HEK293 (cell line): Measurements from ENCODE around the gene ADRB1.
A peak's percentile ranks its signal among the peaks of the same experiment; 100 is the strongest.

ENCODE experiments used
- CTCF ChIA-PET: fragments of 350-600 bp; formaldehyde crosslinking; extraction: SDS; loops from one replicate; lab custom pipeline; 2021; ENCODE audit warnings: antibody characterized with exemption; lab: Yijun Ruan, JAX
- POLR2A ChIA-PET: fragments of 300-600 bp; formaldehyde crosslinking; extraction: SDS; loops from one replicate; lab custom pipeline; 2020; ENCODE audit warnings: antibody characterized with exemption, inconsistent platforms; lab: Yijun Ruan, JAX
- H3K27ac ChIP-seq: fragments of 200-500 bp; sonication (Bioruptor generic); 2 replicates; pipeline ENCODE4 v1.5.1; 2014; ENCODE audit warnings: low read depth, low read length, control low read depth, inconsistent platforms; ENCODE audit errors: extremely low read depth
- H3K36me3 ChIP-seq, 2 experiments: fragments of 200-500 bp in 1 of 2; sonication (Bioruptor generic) in 1 of 2; 1 replicate in 1 of 2; 2 replicates in 1 of 2; pipeline ENCODE4 v1.5.1; 2014 to 2017; ENCODE audit warnings: inconsistent platforms in 2 of 2, low read length in 2 of 2; ENCODE audit not compliant: control insufficient read depth in 2 of 2, insufficient read depth in 1 of 2
- H3K4me1 ChIP-seq: fragments of 200-500 bp; sonication (Bioruptor generic); 2 replicates; pipeline ENCODE4 v1.5.1; 2014; ENCODE audit warnings: mild to moderate bottlenecking, low read length, inconsistent platforms; ENCODE audit not compliant: control insufficient read depth, insufficient read depth
- H3K4me3 ChIP-seq: 2 replicates; pipeline ENCODE4 v1.5.1; 2011; ENCODE audit warnings: low read depth, mild to moderate bottlenecking, control low read depth, low read length, moderate library complexity
- H3K9me3 ChIP-seq: fragments of 200-500 bp; sonication (Bioruptor generic); 2 replicates; pipeline ENCODE4 v1.5.1; 2014; ENCODE audit warnings: low read depth, low read length, inconsistent platforms; ENCODE audit not compliant: control insufficient read depth, insufficient read depth
- KLF8 ChIP-seq: fragments of 450-650 bp; formaldehyde crosslinking; IDR thresholded peaks from 2 replicates; pipeline ENCODE4 v1.5.1; 2016; ENCODE audit warnings: missing biosample characterization, missing genetic modification characterization
- MYNN ChIP-seq: fragments of 450-650 bp; formaldehyde crosslinking; IDR thresholded peaks from 2 replicates; pipeline ENCODE4 v1.5.1; 2016; ENCODE audit warnings: missing biosample characterization, missing genetic modification characterization, borderline replicate concordance
- REST ChIP-seq: fragments of 450-650 bp; formaldehyde crosslinking; IDR thresholded peaks from 2 replicates; pipeline ENCODE4 v1.5.1; 2016; ENCODE audit warnings: missing biosample characterization, missing genetic modification characterization
- SP3 ChIP-seq: fragments of 450-650 bp; formaldehyde crosslinking; IDR thresholded peaks from 2 replicates; pipeline ENCODE4 v1.5.1; 2016; ENCODE audit warnings: missing biosample characterization, missing genetic modification characterization
- ZFP3 ChIP-seq: fragments of 450-650 bp; formaldehyde crosslinking; IDR thresholded peaks from 2 replicates; pipeline ENCODE4 v1.5.1; 2016; ENCODE audit warnings: low read depth, missing biosample characterization, missing genetic modification characterization
- ZFP37 ChIP-seq: fragments of 450-650 bp; formaldehyde crosslinking; IDR thresholded peaks from 2 replicates; pipeline ENCODE4 v1.5.1; 2016; ENCODE audit warnings: missing biosample characterization, missing genetic modification characterization
- ZNF19 ChIP-seq: fragments of 450-650 bp; formaldehyde crosslinking; IDR thresholded peaks from 2 replicates; pipeline ENCODE4; 2016; ENCODE audit warnings: missing biosample characterization, missing genetic modification characterization, low read depth
- ZNF266 ChIP-seq: fragments of 450-650 bp; formaldehyde crosslinking; IDR thresholded peaks from 2 replicates; pipeline ENCODE4 v1.5.1; 2016; ENCODE audit warnings: missing biosample characterization, missing genetic modification characterization, low read depth
- ZNF341 ChIP-seq: fragments of 450-650 bp; formaldehyde crosslinking; IDR thresholded peaks from 2 replicates; pipeline ENCODE4; 2016; ENCODE audit warnings: low read depth, missing biosample characterization, missing genetic modification characterization
- ZNF514 ChIP-seq: fragments of 450-650 bp; formaldehyde crosslinking; IDR thresholded peaks from 2 replicates; pipeline ENCODE4 v1.5.1; 2016; ENCODE audit warnings: missing biosample characterization, missing genetic modification characterization
- ZNF544 ChIP-seq: fragments of 450-650 bp; formaldehyde crosslinking; IDR thresholded peaks from 2 replicates; pipeline ENCODE4 v1.5.0; 2017; ENCODE audit warnings: missing biosample characterization, missing genetic modification characterization
- ZNF610 ChIP-seq: fragments of 450-650 bp; formaldehyde crosslinking; IDR thresholded peaks from 2 replicates; pipeline ENCODE4 v1.5.1; 2016; ENCODE audit warnings: missing biosample characterization, missing genetic modification characterization, borderline replicate concordance
- ZNF623 ChIP-seq: fragments of 450-650 bp; formaldehyde crosslinking; IDR thresholded peaks from 2 replicates; pipeline ENCODE4 v1.5.1; 2016; ENCODE audit warnings: missing biosample characterization, missing genetic modification characterization
- ZNF692 ChIP-seq: fragments of 450-650 bp; formaldehyde crosslinking; IDR thresholded peaks from 2 replicates; pipeline ENCODE4 v1.5.1; 2016; ENCODE audit warnings: missing biosample characterization, missing genetic modification characterization
- ZNF707 ChIP-seq: fragments of 450-650 bp; formaldehyde crosslinking; IDR thresholded peaks from 2 replicates; pipeline ENCODE4 v1.5.1; 2016; ENCODE audit warnings: missing biosample characterization, missing genetic modification characterization
- ZNF785 ChIP-seq: fragments of 450-650 bp; formaldehyde crosslinking; IDR thresholded peaks from 2 replicates; pipeline ENCODE4 v1.5.1; 2016; ENCODE audit warnings: missing biosample characterization, missing genetic modification characterization
- TF ChIP-seq, protein P1 (sequence below): fragments of 450-650 bp; formaldehyde crosslinking; IDR thresholded peaks from 2 replicates; pipeline ENCODE4 v1.5.1; 2016; ENCODE audit warnings: missing biosample characterization, missing genetic modification characterization
- TF ChIP-seq, protein P2 (sequence below): fragments of 450-650 bp; formaldehyde crosslinking; IDR thresholded peaks from 2 replicates; pipeline ENCODE4 v1.5.1; 2016; ENCODE audit warnings: missing biosample characterization, missing genetic modification characterization
- TF ChIP-seq, protein P3 (sequence below): fragments of 450-650 bp; formaldehyde crosslinking; IDR thresholded peaks from 2 replicates; pipeline ENCODE4 v1.5.1; 2017; ENCODE audit warnings: missing biosample characterization, missing genetic modification characterization
- TF ChIP-seq, protein P4 (sequence below): fragments of 450-650 bp; formaldehyde crosslinking; IDR thresholded peaks from 2 replicates; pipeline ENCODE4 v1.5.1; 2016; ENCODE audit warnings: missing biosample characterization, missing genetic modification characterization
- TF ChIP-seq, protein P5 (sequence below): fragments of 450-650 bp; formaldehyde crosslinking; IDR thresholded peaks from 2 replicates; pipeline ENCODE4 v1.5.1; 2016; ENCODE audit warnings: missing biosample characterization, missing genetic modification characterization

ADRB1 gene

DNA sequence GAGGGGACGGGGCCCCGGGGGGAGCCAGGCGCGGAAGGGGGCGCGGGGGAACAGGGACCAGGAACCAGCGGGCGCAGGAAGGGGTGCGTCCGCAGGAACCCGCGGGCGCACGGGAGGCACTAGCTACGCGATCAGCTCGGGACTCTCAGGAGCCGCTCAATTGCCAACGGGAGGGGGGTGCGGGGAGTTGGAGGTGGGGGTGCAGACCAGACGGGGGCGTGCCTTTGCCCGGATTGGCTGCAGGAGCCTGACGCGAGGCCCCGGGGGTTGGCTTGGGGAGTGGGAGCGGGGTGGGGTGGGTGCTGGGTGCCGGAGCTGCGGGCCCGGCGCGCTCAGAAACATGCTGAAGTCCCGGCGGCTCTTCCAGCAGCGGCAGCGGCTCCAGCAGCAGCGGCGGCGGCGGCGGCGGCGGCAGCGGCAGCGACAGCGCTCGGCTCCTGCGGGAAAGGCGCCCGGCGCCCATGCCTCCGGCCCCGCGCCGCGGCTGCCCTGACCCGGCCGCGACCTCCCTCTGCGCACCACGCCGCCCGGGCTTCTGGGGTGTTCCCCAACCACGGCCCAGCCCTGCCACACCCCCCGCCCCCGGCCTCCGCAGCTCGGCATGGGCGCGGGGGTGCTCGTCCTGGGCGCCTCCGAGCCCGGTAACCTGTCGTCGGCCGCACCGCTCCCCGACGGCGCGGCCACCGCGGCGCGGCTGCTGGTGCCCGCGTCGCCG, at the start of gene ADRB1:
Gene ADRB1 (plus strand): TSS at position 335 of the 715 bp plus-strand sequence. CDS start 267 bp downstream, at position 602.
- Histone ChIP-seq H3K36me3 (no peaks in the 10 kb centered on the region), H3K9me3 (no peaks in the 10 kb centered on the region), H3K4me1 (0 out of 2 replicates have a peak, but pooled peaks cover 2% of the 10 kb centered on the region), H3K4me3 (peak within 1 kb of the TSS; percentile 40), H3K27ac (peak within 1 kb of the TSS; percentile 37; the same call in 1 of the 2 replicates)
- ChIA-PET POLR2A (interaction anchor here (0.6 to 1.0 kb wide), 3 partner anchors 20 to 130 kb away, joined by 4 to 5 read pairs (median 4); partner anchors contain the start of gene CCDC186), CTCF (interaction anchor here (0.6 to 0.9 kb wide), 2 partner anchors 11 to 49 kb away, joined by 3 read pairs; no protein-coding TSS in a partner anchor)
- TF ChIP-seq, protein P1, sequence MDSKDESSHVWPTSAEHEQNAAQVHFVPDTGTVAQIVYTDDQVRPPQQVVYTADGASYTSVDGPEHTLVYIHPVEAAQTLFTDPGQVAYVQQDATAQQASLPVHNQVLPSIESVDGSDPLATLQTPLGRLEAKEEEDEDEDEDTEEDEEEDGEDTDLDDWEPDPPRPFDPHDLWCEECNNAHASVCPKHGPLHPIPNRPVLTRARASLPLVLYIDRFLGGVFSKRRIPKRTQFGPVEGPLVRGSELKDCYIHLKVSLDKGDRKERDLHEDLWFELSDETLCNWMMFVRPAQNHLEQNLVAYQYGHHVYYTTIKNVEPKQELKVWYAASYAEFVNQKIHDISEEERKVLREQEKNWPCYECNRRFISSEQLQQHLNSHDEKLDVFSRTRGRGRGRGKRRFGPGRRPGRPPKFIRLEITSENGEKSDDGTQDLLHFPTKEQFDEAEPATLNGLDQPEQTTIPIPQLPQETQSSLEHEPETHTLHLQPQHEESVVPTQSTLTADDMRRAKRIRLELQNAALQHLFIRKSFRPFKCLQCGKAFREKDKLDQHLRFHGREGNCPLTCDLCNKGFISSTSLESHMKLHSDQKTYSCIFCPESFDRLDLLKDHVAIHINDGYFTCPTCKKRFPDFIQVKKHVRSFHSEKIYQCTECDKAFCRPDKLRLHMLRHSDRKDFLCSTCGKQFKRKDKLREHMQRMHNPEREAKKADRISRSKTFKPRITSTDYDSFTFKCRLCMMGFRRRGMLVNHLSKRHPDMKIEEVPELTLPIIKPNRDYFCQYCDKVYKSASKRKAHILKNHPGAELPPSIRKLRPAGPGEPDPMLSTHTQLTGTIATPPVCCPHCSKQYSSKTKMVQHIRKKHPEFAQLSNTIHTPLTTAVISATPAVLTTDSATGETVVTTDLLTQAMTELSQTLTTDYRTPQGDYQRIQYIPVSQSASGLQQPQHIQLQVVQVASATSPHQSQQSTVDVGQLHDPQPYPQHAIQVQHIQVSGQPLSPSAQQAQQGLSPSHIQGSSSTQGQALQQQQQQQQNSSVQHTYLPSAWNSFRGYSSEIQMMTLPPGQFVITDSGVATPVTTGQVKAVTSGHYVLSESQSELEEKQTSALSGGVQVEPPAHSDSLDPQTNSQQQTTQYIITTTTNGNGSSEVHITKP (tag by site-specific recombination) = peak; percentile 86
- no peak for TF ChIP-seq ZNF785
- no peak for TF ChIP-seq ZNF19 (tag by site-specific recombination)
- TF ChIP-seq ZNF341 = peak; percentile 73
- TF ChIP-seq REST = no peak
- TF ChIP-seq ZNF692 (tag by site-specific recombination) = no peak
- TF ChIP-seq, protein P2, sequence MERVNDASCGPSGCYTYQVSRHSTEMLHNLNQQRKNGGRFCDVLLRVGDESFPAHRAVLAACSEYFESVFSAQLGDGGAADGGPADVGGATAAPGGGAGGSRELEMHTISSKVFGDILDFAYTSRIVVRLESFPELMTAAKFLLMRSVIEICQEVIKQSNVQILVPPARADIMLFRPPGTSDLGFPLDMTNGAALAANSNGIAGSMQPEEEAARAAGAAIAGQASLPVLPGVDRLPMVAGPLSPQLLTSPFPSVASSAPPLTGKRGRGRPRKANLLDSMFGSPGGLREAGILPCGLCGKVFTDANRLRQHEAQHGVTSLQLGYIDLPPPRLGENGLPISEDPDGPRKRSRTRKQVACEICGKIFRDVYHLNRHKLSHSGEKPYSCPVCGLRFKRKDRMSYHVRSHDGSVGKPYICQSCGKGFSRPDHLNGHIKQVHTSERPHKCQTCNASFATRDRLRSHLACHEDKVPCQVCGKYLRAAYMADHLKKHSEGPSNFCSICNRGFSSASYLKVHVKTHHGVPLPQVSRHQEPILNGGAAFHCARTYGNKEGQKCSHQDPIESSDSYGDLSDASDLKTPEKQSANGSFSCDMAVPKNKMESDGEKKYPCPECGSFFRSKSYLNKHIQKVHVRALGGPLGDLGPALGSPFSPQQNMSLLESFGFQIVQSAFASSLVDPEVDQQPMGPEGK = peak; percentile 86
- TF ChIP-seq ZNF266 (tag by site-specific recombination) = no peak
- no peak for TF ChIP-seq ZNF623 (tag by site-specific recombination)
- TF ChIP-seq, protein P3, sequence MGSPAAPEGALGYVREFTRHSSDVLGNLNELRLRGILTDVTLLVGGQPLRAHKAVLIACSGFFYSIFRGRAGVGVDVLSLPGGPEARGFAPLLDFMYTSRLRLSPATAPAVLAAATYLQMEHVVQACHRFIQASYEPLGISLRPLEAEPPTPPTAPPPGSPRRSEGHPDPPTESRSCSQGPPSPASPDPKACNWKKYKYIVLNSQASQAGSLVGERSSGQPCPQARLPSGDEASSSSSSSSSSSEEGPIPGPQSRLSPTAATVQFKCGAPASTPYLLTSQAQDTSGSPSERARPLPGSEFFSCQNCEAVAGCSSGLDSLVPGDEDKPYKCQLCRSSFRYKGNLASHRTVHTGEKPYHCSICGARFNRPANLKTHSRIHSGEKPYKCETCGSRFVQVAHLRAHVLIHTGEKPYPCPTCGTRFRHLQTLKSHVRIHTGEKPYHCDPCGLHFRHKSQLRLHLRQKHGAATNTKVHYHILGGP (tag by site-specific recombination) = no peak
- no peak for TF ChIP-seq ZNF610 (tag by site-specific recombination)
- TF ChIP-seq ZNF707 (tag by site-specific recombination) = no peak
- 0 out of 2 replicates have a peak, but pooled peaks have one; percentile 20 for TF ChIP-seq KLF8 (tag by site-specific recombination)
- TF ChIP-seq ZFP3 (tag by site-specific recombination) = no peak
- no peak for TF ChIP-seq ZNF544
- no peak for TF ChIP-seq ZNF514 (tag by site-specific recombination)
- no peak for TF ChIP-seq MYNN (tag by site-specific recombination)
- TF ChIP-seq SP3 (tag by site-specific recombination) = peak; percentile 47
- TF ChIP-seq, protein P4, sequence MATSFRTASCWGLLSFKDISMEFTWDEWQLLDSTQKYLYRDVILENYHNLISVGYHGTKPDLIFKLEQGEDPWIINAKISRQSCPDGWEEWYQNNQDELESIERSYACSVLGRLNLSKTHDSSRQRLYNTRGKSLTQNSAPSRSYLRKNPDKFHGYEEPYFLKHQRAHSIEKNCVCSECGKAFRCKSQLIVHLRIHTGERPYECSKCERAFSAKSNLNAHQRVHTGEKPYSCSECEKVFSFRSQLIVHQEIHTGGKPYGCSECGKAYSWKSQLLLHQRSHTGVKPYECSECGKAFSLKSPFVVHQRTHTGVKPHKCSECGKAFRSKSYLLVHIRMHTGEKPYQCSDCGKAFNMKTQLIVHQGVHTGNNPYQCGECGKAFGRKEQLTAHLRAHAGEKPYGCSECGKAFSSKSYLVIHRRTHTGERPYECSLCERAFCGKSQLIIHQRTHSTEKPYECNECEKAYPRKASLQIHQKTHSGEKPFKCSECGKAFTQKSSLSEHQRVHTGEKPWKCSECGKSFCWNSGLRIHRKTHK (tag by site-specific recombination) = no peak
- TF ChIP-seq, protein P5, sequence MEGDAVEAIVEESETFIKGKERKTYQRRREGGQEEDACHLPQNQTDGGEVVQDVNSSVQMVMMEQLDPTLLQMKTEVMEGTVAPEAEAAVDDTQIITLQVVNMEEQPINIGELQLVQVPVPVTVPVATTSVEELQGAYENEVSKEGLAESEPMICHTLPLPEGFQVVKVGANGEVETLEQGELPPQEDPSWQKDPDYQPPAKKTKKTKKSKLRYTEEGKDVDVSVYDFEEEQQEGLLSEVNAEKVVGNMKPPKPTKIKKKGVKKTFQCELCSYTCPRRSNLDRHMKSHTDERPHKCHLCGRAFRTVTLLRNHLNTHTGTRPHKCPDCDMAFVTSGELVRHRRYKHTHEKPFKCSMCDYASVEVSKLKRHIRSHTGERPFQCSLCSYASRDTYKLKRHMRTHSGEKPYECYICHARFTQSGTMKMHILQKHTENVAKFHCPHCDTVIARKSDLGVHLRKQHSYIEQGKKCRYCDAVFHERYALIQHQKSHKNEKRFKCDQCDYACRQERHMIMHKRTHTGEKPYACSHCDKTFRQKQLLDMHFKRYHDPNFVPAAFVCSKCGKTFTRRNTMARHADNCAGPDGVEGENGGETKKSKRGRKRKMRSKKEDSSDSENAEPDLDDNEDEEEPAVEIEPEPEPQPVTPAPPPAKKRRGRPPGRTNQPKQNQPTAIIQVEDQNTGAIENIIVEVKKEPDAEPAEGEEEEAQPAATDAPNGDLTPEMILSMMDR = 0 out of 2 replicates have a peak, but pooled peaks have one; percentile 6
- TF ChIP-seq ZFP37 (tag by site-specific recombination) = no peak
